WTC11 (cell line): ENCODE data around the gene FNDC11.

Experiments
- CREB1 ChIP-seq: sonication (generic); formaldehyde crosslinking; IDR thresholded peaks from 2 replicates; pipeline ENCODE4 v1.8.0; 2023; ENCODE audit warnings: mild to moderate bottlenecking, missing genetic modification reagents
- SP1 ChIP-seq: sonication (generic); formaldehyde crosslinking; conservative IDR thresholded peaks from 2 replicates; pipeline ENCODE4 v1.8.1; 2022; ENCODE audit warnings: missing genetic modification reagents
- TEAD4 ChIP-seq: sonication (generic); formaldehyde crosslinking; IDR thresholded peaks from 2 replicates; pipeline ENCODE4 v1.8.0; 2022; ENCODE audit warnings: mild to moderate bottlenecking, missing genetic modification reagents
- ZBTB43 ChIP-seq: sonication (generic); formaldehyde crosslinking; IDR thresholded peaks from 2 replicates; pipeline ENCODE4 v1.8.1; 2023; ENCODE audit warnings: mild to moderate bottlenecking, missing genetic modification reagents
- TF ChIP-seq, protein P1 (sequence below): sonication (generic); formaldehyde crosslinking; IDR thresholded peaks from 2 replicates; pipeline ENCODE4 v1.8.0; 2022; ENCODE audit warnings: mild to moderate bottlenecking, missing genetic modification reagents

- no peak for TF ChIP-seq SP1 (CRISPR knock-in tag)
- TF ChIP-seq, protein P1, sequence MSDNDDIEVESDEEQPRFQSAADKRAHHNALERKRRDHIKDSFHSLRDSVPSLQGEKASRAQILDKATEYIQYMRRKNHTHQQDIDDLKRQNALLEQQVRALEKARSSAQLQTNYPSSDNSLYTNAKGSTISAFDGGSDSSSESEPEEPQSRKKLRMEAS, result no peak
- TF ChIP-seq TEAD4, result no peak
- TF ChIP-seq ZBTB43 (CRISPR knock-in tag), result no peak
- no peak for TF ChIP-seq CREB1
Observed at GRCh38 chr20:63505281-63505680, 48.7 kb upstream of the FNDC11 start.
